Transverse colon (tissue), 4 donors: ENCODE measurements around the gene SLX4IP. TPM values are rescaled to one million over a fixed set of nuclear protein-coding genes. Genes with fewer than 3 reads are reported as not detected.

ENCODE experiments used
- DNase-seq: peaks from one replicate; pipeline ENCODE4 v3.0.0-alpha.2; 2019
- H3K27ac ChIP-seq, 4 donors: fragments of 200-600 bp; sonication (generic); 2 replicates each; pipeline ENCODE4 v1.5.1; 2016 to 2018; ENCODE audit warnings: inconsistent platforms in 4 of 4
- H3K27me3 ChIP-seq: fragments of 200-600 bp; sonication (generic); 2 replicates; pipeline ENCODE4 v1.5.1; 2017; ENCODE audit warnings: inconsistent platforms
- H3K36me3 ChIP-seq, 4 donors: fragments of 200-600 bp; sonication (generic); 2 replicates each; pipeline ENCODE4 v1.5.1; 2017 to 2019; ENCODE audit warnings: inconsistent platforms in 4 of 4
- H3K4me1 ChIP-seq, 4 donors: fragments of 200-600 bp; sonication (generic); 2 replicates each; pipeline ENCODE4 v1.5.1; 2017 to 2020; ENCODE audit warnings: inconsistent platforms in 4 of 4
- H3K4me3 ChIP-seq, 4 donors: fragments of 200-600 bp; sonication (generic); 1 replicate in 1 of 4; 2 replicates in 3 of 4; pipeline versions ENCODE4 v1.5.1 to v1.6.1; 2017 to 2019; ENCODE audit warnings: inconsistent platforms in 4 of 4
- H3K9me3 ChIP-seq, 2 donors: fragments of 200-600 bp; sonication (generic); 2 replicates each; pipeline ENCODE4 v1.5.1; 2017 to 2019; ENCODE audit warnings: inconsistent platforms in 2 of 2
- CTCF ChIP-seq, 5 experiments: fragments of 200-600 bp in 3 of 5; fragments of 450-650 bp in 2 of 5; sonication (generic) in 3 of 5; IDR thresholded peaks; 1 replicate in 2 of 5; 2 replicates in 3 of 5; pipeline ENCODE4 v1.5.1; 2016 to 2017; ENCODE audit warnings: antibody characterized with exemption in 5 of 5, inconsistent platforms in 3 of 5, mild to moderate bottlenecking in 2 of 5, moderate library complexity in 1 of 5
- EP300 ChIP-seq: sonication (generic); formaldehyde crosslinking; IDR thresholded peaks from one replicate; pipeline ENCODE4 v1.6.1; 2017; ENCODE audit warnings: antibody characterized with exemption, low read depth
- POLR2A ChIP-seq: fragments of 450-650 bp; IDR thresholded peaks from one replicate; pipeline ENCODE4 v1.6.1; 2016; ENCODE audit warnings: antibody characterized with exemption, mild to moderate bottlenecking, moderate library complexity
- POLR2AphosphoS5 ChIP-seq, 3 donors: sonication (generic); formaldehyde crosslinking; IDR thresholded peaks; one replicate each; pipeline ENCODE4 v1.6.1; 2016; ENCODE audit warnings: antibody characterized with exemption in 3 of 3
- WGBS, 2 donors: methylation state at CpG; one replicate each; pipeline ENCODE4 v1.1.5; 2018; ENCODE audit warnings: low coverage in 1 of 2; 5-methylcytosine and 5-hydroxymethylcytosine counted together
- in situ Hi-C, 4 donors: fragments of 200-750 bp; cut with MboI; loops; one replicate each; pipeline versions ENCODE4 v1.15.0 to v1.15.1; 2017; ENCODE audit warnings: low sequenced_read_pairs in 3 of 4, low pct_ligation_motif_present in 1 of 4, low pct_unique_long_range_greater_than_20kb in 1 of 4
- intact Hi-C: fragments of 100-400 bp; cut with DNase I; formaldehyde crosslinking; loops from one replicate; pipeline ENCODE4 v1.15.1; 2023; ENCODE audit warnings: low total_unique reads
- total RNA-seq, 4 donors: library from RNA; depleted of rRNA; stranded (reverse); fragments of >200 nt; gene quantifications; one replicate each; pipeline ENCODE4 v1.1.0, GENCODE V29; 2016

Gene SLX4IP
- total RNA-seq, 4 donors from 2014 or later: 5.4 to 8.4 (median 7.5) TPM

GRCh38 chr20:10603971-10604864, 169.1 kb downstream of the SLX4IP start:
- Histone ChIP-seq H3K4me1 (no peaks in the 10 kb centered on the region), H3K27me3 (no peaks in the 10 kb centered on the region), H3K36me3 (no peaks in the 10 kb centered on the region), H3K27ac (peak overlapping the region; percentile 50 to 65 (median 54)), H3K4me3 (no peak overlapping the region), H3K9me3 (no peaks in the 10 kb centered on the region)
- WGBS, 2 donors: 72 to 74% methylated on average over 4 to 8 of the region's 8 CpGs
- in situ Hi-C loops: no loop called here
- DNase-seq: peak; percentile 20
- intact Hi-C loops: no loop called here
- TF ChIP-seq EP300: no peak
- TF ChIP-seq POLR2AphosphoS5 (IDR thresholded peaks at IDR 0.05): peak; percentile 39 to 76 (median 42)

GRCh38 chr20:10604865-10605440, 169.8 kb downstream of the SLX4IP start:
- in situ Hi-C loops: no loop called here

GRCh38 chr20:10605547-10606195, 170.6 kb downstream of the SLX4IP start:
- 74 to 84% methylated on average over 3 of the region's 3 CpGs for WGBS, 2 donors
- Histone ChIP-seq H3K27me3 (no peaks in the 10 kb centered on the region), H3K36me3 (no peaks in the 10 kb centered on the region), H3K4me1 (no peaks in the 10 kb centered on the region), H3K4me3 (no peak overlapping the region), H3K9me3 (no peaks in the 10 kb centered on the region), H3K27ac (peak overlapping the region; percentile 50 to 60 (median 54))
- in situ Hi-C loops (no loop called here), intact Hi-C loops (no loop called here)
- TF ChIP-seq POLR2A (no peak), POLR2AphosphoS5 (IDR thresholded peaks at IDR 0.05) (no peak), CTCF (IDR thresholded peaks at IDR 0.05) (no peak), EP300 (no peak)
- no peak for DNase-seq

More at GRCh38 chr20:10604865-10605440, 169.8 kb downstream of the SLX4IP start:
- TF ChIP-seq POLR2A (no peak), POLR2AphosphoS5 (IDR thresholded peaks at IDR 0.05) (no peak), CTCF (IDR thresholded peaks at IDR 0.05) (no peak), EP300 (no peak)
- WGBS, 2 donors: 79 to 91% methylated on average over 2 of the region's 2 CpGs
- no peaks in the 10 kb centered on the region for H3K27me3 ChIP-seq
- intact Hi-C loops: no loop called here
- peak overlapping the region; percentile 50 to 60 (median 54) for H3K27ac ChIP-seq
- DNase-seq: no peak
- no peaks in the 10 kb centered on the region for H3K9me3 ChIP-seq
- no peaks in the 10 kb centered on the region for H3K4me1 ChIP-seq
- no peaks in the 10 kb centered on the region for H3K36me3 ChIP-seq
- no peak overlapping the region for H3K4me3 ChIP-seq

GRCh38 chr20:10609276-10609675, 174.2 kb downstream of the SLX4IP start:
- 87% methylated on average over 2 of the region's 2 CpGs; no CpG with 5 or more reads in 1 of the 2 donors for WGBS, 2 donors
- no peak for DNase-seq
- H3K27ac ChIP-seq: peak overlapping the region; percentile 23 to 64 (median 32)
- H3K4me1 ChIP-seq: no peaks in the 10 kb centered on the region
- TF ChIP-seq POLR2A (no peak), EP300 (no peak), POLR2AphosphoS5 (IDR thresholded peaks at IDR 0.05) (no peak), CTCF (IDR thresholded peaks at IDR 0.05) (no peak)
- H3K9me3 ChIP-seq: no peaks in the 10 kb centered on the region
- intact Hi-C loops: no loop called here
- H3K4me3 ChIP-seq: no peak overlapping the region
- in situ Hi-C loops: no loop called here
- H3K27me3 ChIP-seq: no peaks in the 10 kb centered on the region
- H3K36me3 ChIP-seq: no peaks in the 10 kb centered on the region
